Common myeloid progenitor, CD34-positive (primary cell): ENCODE results near the gene IP6K3.

ENCODE experiments used
- CTCF ChIA-PET: fragments of 350-600 bp; sonication (Branson Sonifier 250); formaldehyde crosslinking; loops from one replicate; lab custom pipeline; 2021; ENCODE audit warnings: antibody characterized with exemption; lab: Charles Lee
- POLR2A ChIA-PET: fragments of 350-600 bp; sonication (Branson Sonifier 250); formaldehyde crosslinking; loops from one replicate; lab custom pipeline; 2021; ENCODE audit warnings: antibody characterized with exemption; lab: Charles Lee
- DNase-seq, 3 donors: peaks; one replicate each; pipeline versions ENCODE4 v3.0.0 to v3.0.0-alpha.2; 2013
- H3K27ac ChIP-seq, 2 experiments: 1 replicate in 1 of 2; 2 replicates in 1 of 2; pipeline ENCODE4 v1.7.0; 2013; ENCODE audit warnings: inconsistent platforms in 2 of 2, low read length in 2 of 2, mild to moderate bottlenecking in 2 of 2, low read depth in 1 of 2, moderate library complexity in 1 of 2; ENCODE audit not compliant: severe bottlenecking in 2 of 2, insufficient read depth in 1 of 2, poor library complexity in 1 of 2
- H3K27me3 ChIP-seq, 5 experiments: replicated peaks in 2 of 5; 1 replicate in 3 of 5; 2 replicates in 2 of 5; pipeline versions ENCODE4 v1.6.1 to v1.7.0; 2013; ENCODE audit warnings: low read length in 4 of 5, mild to moderate bottlenecking in 2 of 5, moderate library complexity in 2 of 5, inconsistent platforms in 1 of 5; ENCODE audit not compliant: insufficient read depth in 5 of 5, control insufficient read depth in 4 of 5
- H3K36me3 ChIP-seq, 4 experiments: 1 replicate in 2 of 4; 2 replicates in 2 of 4; pipeline versions ENCODE4 v1.6.1 to v1.7.0; 2013; ENCODE audit warnings: low read length in 3 of 4, control low read depth in 1 of 4, mild to moderate bottlenecking in 1 of 4; ENCODE audit not compliant: control insufficient read depth in 4 of 4, insufficient read depth in 4 of 4
- H3K4me1 ChIP-seq, 4 experiments: 1 replicate in 3 of 4; 2 replicates in 1 of 4; pipeline versions ENCODE4 v1.6.1 to v1.7.1; 2013; ENCODE audit warnings: low read length in 3 of 4, mild to moderate bottlenecking in 3 of 4, control low read depth in 1 of 4, inconsistent platforms in 1 of 4, moderate library complexity in 1 of 4; ENCODE audit not compliant: control insufficient read depth in 4 of 4, insufficient read depth in 4 of 4; ENCODE audit errors: control extremely low read depth in 1 of 4
- H3K4me3 ChIP-seq, 7 experiments: 1 replicate in 4 of 7; 2 replicates in 3 of 7; pipeline versions ENCODE4 v1.5.1 to v1.7.0; 2013; ENCODE audit warnings: mild to moderate bottlenecking in 7 of 7, low read length in 6 of 7, moderate library complexity in 6 of 7, inconsistent platforms in 2 of 7, low read depth in 2 of 7, control low read depth in 1 of 7; ENCODE audit not compliant: insufficient read depth in 4 of 7, control insufficient read depth in 1 of 7; ENCODE audit errors: extremely low read depth in 1 of 7
- H3K9me3 ChIP-seq, 5 experiments: 1 replicate in 4 of 5; 2 replicates in 1 of 5; pipeline versions ENCODE4 v1.6.1 to v1.7.1; 2013; ENCODE audit warnings: low read length in 4 of 5, mild to moderate bottlenecking in 2 of 5, inconsistent platforms in 1 of 5, low read depth in 1 of 5, moderate library complexity in 1 of 5; ENCODE audit not compliant: control insufficient read depth in 4 of 5, insufficient read depth in 2 of 5; ENCODE audit errors: control extremely low read depth in 1 of 5
- WGBS: methylation state at CpG from one replicate; pipeline ENCODE4 v1.1.5; 2013; ENCODE audit not compliant: insufficient coverage; 5-methylcytosine and 5-hydroxymethylcytosine counted together

IP6K3 gene

GRCh38 chr6:33761922-33762629 is 15.4 kb upstream of the IP6K3 start:
- H3K36me3 ChIP-seq, result no peaks in the 10 kb centered on the region
- peaks cover 0 to 21% (median 12%) of the 10 kb centered on the region in 4 experiments for H3K4me1 ChIP-seq
- H3K4me3 ChIP-seq, result no peak overlapping the region
- H3K9me3 ChIP-seq, result peaks cover 0 to 3% (median 0%) of the 10 kb centered on the region in 5 experiments
- peak; percentile 60 to 73 (median 64) for DNase-seq
- ChIA-PET CTCF (interaction anchor here (0.7 to 6.3 kb wide), 18 partner anchors 8 to 290 kb away, joined by 3 to 44 read pairs (median 3); partner anchors contain the start of genes BAK1, IP6K3 and UQCC2), POLR2A (no interaction called here)
- 81% methylated on average over 6 of the region's 7 CpGs for WGBS
- peaks cover 0 to 2% (median 0%) of the 10 kb centered on the region in 5 experiments for H3K27me3 ChIP-seq
- no peak overlapping the region for H3K27ac ChIP-seq

GRCh38 chr6:33761581-33761921 is 14.8 kb upstream of the IP6K3 start:
- 70% methylated on average over 1 of the region's 2 CpGs for WGBS
- H3K36me3 ChIP-seq, result no peaks in the 10 kb centered on the region

GRCh38 chr6:33759887-33760629 is 13.4 kb upstream of the IP6K3 start:
- WGBS, result 95% methylated on average over 7 of the region's 9 CpGs
- Histone ChIP-seq H3K36me3 (no peaks in the 10 kb centered on the region), H3K27ac (no peak overlapping the region), H3K4me3 (no peak overlapping the region), H3K27me3 (peaks cover 0 to 2% (median 0%) of the 10 kb centered on the region in 5 experiments), H3K9me3 (no peaks in the 10 kb centered on the region), H3K4me1 (peaks cover 0 to 21% (median 12%) of the 10 kb centered on the region in 4 experiments)
- DNase-seq, result no peak
- ChIA-PET POLR2A (interaction anchor here (1.5 kb wide), 1 partner anchor 10 kb away, joined by 3 read pairs; no protein-coding TSS in a partner anchor), CTCF (interaction anchor here (0.7 to 6.3 kb wide), 9 partner anchors 12 to 851 kb away, joined by 3 to 44 read pairs (median 4); partner anchors contain the start of genes IP6K3 and UQCC2)

More at GRCh38 chr6:33761581-33761921, 14.8 kb upstream of the IP6K3 start:
- peaks cover 0 to 2% (median 0%) of the 10 kb centered on the region in 5 experiments for H3K27me3 ChIP-seq
- peaks cover 0 to under 1% (median 0%) of the 10 kb centered on the region in 5 experiments for H3K9me3 ChIP-seq
- peaks cover 0 to 21% (median 12%) of the 10 kb centered on the region in 4 experiments for H3K4me1 ChIP-seq
- H3K27ac ChIP-seq, result no peak overlapping the region
- CTCF ChIA-PET, result interaction anchor here (0.7 to 6.3 kb wide), 18 partner anchors 8 to 290 kb away, joined by 3 to 44 read pairs (median 4); partner anchors contain the start of genes BAK1 and IP6K3
- POLR2A ChIA-PET, result no interaction called here
- no peak for DNase-seq
- H3K4me3 ChIP-seq, result no peak overlapping the region

- ChIA-PET POLR2A (no interaction called here), CTCF (interaction anchor here (0.8 to 6.3 kb wide), 3 partner anchors 8 to 56 kb away, joined by 3 to 44 read pairs (median 3); partner anchors contain the start of gene IP6K3)
These were observed 12.1 kb upstream of the IP6K3 start for GRCh38 chr6:33758815-33759216.

GRCh38 chr6:33757906-33758305 is 11.2 kb upstream of the IP6K3 start:
- ChIA-PET CTCF (interaction anchor here (0.5 to 1.4 kb wide), 9 partner anchors 9 to 1364 kb away, joined by 3 read pairs; partner anchors contain the start of gene BAK1), POLR2A (no interaction called here)
- H3K9me3 ChIP-seq, result no peaks in the 10 kb centered on the region
- no peak for DNase-seq
- 94% methylated on average over 10 of the region's 10 CpGs for WGBS
- H3K27me3 ChIP-seq, result no peaks in the 10 kb centered on the region
- H3K27ac ChIP-seq, result no peak overlapping the region
- H3K36me3 ChIP-seq, result no peaks in the 10 kb centered on the region
- no peak overlapping the region for H3K4me3 ChIP-seq
- peaks cover 0 to 21% (median 12%) of the 10 kb centered on the region in 4 experiments for H3K4me1 ChIP-seq

More at GRCh38 chr6:33758815-33759216, 12.1 kb upstream of the IP6K3 start:
- 68% methylated on average over 6 of the region's 7 CpGs for WGBS
- no peak for DNase-seq
- Histone ChIP-seq H3K27ac (no peak overlapping the region), H3K27me3 (peaks cover 0 to 2% (median 0%) of the 10 kb centered on the region in 5 experiments), H3K36me3 (no peaks in the 10 kb centered on the region), H3K4me3 (no peak overlapping the region), H3K9me3 (no peaks in the 10 kb centered on the region), H3K4me1 (peaks cover 0 to 21% (median 12%) of the 10 kb centered on the region in 4 experiments)

- ChIA-PET POLR2A (no interaction called here), CTCF (interaction anchor here (0.5 to 2.1 kb wide), 7 partner anchors 10 to 1363 kb away, joined by 3 to 9 read pairs (median 3); partner anchors contain the start of gene BAK1)
- DNase-seq, result no peak
- Histone ChIP-seq H3K27me3 (no peaks in the 10 kb centered on the region), H3K9me3 (no peaks in the 10 kb centered on the region), H3K27ac (no peak overlapping the region), H3K4me3 (no peak overlapping the region), H3K36me3 (no peaks in the 10 kb centered on the region), H3K4me1 (peaks cover 0 to 20% (median 12%) of the 10 kb centered on the region in 4 experiments)
- WGBS, result 94% methylated on average over 3 of the region's 3 CpGs
These were observed 10.4 kb upstream of the IP6K3 start for GRCh38 chr6:33757113-33757512.
